Activated CD4-positive, CD25-positive, alpha-beta regulatory T cell treated with anti-CD3 and anti-CD28 coated beads, Interleukin-2, amount 50 U/mL, for 16 hours (primary cell): ENCODE measurements around the gene TMCO4.
"Not testable (repeated sequence)": the region's sequence is repeated elsewhere in the genome, so short reads cannot be mapped to it uniquely, and the experiment has no call there.

Experiments used
- DNase-seq: peaks from one replicate; pipeline ENCODE4 v3.0.0-alpha.2; 2020; ENCODE audit warnings: low read depth, low spot score

The TMCO4 gene

GRCh38 chr1:19799230-19800075 lies at the start of gene TMCO4:
TSS of gene TMCO4 (minus strand) at chr1:19799916. CDS start at chr1:19780758, 19,158 bp downstream.
- peak; percentile 25 for DNase-seq

- DNase-seq, result not testable (repeated sequence)
These were observed 49.6 kb upstream of the TMCO4 start for GRCh38 chr1:19849307-19849706.

GRCh38 chr1:19847334-19847733 lies 47.6 kb upstream of the TMCO4 start:
- DNase-seq, result not testable (repeated sequence)

DNA sequence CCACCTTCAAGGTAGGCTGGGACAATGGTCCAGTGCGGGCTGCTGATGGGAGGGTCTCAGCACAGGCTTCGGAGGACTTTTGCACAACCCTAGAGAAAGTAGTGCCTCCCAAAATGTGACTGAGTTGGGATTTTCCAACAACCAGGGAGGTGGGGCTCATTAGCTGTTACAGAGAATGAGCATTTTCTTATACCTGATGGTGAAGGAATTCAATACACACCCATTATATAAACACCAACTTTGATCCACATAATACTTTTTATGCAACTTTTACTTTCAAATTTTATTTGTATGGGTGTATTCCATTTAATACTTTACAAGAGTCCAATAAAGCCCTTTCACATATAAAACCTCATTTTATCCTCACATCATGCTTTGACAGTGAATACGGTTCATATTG lies 46.6 kb upstream of the TMCO4 start:
- DNase-seq, result no peak

DNA sequence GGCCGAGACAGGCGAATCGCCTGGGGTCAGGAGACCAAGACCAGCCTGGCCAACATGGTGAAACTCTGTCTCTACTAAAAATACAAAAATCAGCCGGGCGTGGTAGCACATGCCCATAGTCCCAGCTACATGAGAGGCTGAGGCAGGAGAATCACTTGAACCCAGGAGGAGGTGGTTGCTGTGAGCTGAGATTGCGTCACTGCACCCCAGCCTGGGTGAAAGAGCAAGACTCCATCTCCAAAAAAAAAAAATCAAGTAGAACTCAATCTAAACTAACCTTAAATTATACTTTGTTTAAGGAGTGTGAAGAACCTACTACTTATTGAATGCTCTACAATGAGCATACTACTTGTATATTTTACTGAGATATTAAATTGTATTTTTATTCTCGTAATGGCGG lies 45.8 kb upstream of the TMCO4 start:
- DNase-seq, result no peak

DNA sequence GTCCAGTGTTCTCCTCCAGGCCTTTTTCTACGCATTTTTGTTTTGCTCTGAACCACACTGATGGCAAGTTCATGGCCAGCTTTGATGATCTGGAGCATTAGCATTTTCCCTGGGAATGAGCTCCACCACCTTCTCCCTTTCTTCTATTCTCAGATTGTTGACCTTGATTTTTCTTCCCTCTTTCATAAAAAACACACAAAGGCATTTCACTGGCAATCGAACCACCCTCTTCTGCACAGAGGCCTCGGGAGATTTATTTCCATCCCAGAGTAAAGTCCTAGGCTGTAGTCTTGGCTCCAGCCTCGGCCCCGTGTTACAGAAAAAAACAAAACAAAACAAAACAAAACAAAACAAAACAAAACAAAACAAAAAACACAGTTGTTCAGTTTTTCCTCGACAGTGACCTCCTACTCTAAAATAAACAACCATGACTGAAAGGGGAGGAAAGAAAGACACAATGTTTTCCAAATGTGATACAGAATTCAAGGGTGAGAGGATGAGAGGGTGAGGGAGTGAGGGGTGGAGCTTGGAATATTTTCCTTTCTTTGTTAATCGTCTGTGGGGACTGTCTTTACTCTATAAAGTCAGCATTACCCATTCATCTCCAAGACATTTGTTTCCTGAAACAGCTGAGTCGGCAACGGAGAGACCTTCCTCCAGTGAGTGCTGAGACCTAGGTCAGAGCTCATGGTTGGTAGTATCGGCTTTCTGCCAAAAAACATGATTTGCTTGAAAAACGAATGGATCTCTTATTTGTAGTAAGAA lies 45.2 kb upstream of the TMCO4 start:
- DNase-seq, result no peak

- DNase-seq, result no peak
These were observed 40.5 kb upstream of the TMCO4 start for GRCh38 chr1:19840228-19840627.

DNA sequence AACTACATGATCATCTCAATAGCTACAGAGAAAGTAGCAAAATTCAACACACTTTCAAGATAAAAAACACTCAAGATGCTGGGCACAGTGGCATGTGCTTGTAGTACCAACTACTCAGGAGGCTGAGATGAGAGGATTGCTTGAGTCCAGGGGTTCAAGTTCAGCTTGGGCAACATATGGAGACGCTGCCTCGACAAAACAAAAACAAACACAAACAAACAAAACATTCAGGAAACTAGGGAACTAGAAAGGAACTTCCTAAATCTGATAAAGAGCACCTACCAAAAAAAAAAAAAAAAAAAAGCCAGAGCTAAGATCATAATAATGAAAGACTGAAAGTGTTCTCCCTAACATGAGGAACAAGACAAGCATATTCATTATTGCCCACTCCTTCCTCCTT lies 38.1 kb upstream of the TMCO4 start:
- no peak for DNase-seq

- no peak for DNase-seq
These were observed 35.9 kb upstream of the TMCO4 start for GRCh38 chr1:19835578-19835977.

DNA sequence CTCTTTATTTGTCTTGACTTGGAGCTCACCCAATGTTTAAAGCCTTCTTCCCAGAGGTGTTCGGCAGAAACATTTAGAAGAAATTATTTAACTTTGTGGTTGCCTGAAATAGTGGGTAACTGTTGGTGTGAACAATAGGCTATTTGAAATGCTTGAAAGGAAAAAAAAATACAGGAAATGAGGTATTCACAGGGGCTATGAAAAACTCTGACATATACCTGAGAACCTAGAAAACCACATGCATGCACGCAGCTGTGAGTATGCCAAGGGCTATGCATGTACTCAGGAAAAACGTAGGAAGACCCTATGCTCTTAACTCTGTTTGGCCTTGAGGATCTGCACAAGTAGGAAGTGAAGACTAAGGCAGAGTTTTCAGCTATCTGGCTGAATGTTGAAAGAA lies 31.7 kb upstream of the TMCO4 start:
- no peak for DNase-seq

DNA sequence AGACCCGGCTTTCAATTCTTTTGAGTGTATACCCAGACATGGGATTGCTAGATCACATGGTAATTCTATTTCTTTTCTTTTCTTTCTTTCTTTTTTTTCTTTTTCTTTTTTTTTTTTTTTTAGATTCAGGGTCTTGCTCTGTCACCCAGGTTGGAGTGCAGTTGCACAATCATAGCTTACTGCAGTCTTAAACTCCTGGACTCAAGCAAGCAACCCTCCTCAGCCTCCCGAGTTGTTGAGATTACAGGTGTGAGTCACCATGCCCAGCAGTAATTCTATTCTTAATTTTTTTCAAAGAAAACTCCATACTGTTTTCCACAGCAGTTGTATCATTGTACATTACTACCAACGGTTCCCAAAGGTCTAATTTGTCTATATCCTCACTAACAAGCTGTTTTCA lies 28.8 kb upstream of the TMCO4 start:
- DNase-seq, result no peak

DNA sequence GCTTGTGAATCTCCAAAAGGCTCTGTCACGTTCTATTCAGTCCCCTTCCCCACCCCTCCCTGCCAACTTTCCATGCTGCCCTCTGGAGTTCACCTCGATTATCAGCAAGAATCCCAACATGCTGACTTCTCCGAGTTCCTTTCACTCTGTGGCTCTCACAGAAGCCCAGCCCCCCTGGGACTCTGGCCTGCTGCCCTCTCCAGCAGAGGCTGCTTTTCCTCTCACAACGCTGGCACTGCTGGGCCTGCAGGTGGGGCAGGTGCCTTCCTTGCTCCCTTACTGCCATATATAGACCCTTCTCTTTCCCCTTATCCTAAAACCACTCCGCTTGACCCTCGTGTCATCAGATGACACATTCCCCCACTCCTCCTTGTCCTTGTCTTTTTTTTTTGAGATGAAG lies 25.6 kb upstream of the TMCO4 start:
- DNase-seq, result no peak

DNA sequence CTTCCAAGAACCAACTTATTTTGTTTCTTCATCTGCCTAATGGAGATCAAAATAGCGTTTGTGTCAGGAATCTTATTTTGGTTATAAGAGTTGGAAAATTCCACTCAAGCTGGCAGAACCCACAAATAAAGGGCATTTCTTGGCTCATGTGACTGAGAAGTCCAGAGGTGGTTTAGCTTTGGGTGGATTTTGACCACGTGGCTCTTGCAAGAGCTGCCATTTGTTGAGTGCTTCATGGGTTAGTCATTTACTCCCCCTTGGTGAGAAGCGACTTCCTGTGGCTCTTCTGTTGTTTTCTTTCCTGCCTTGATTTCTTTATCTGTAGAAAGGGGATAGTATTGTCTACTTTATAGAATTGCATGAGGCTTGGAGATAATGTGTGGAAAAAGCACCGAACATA lies 24.8 kb upstream of the TMCO4 start:
- DNase-seq, result no peak

GRCh38 chr1:19824036-19824435 lies 24.3 kb upstream of the TMCO4 start:
- no peak for DNase-seq

DNA sequence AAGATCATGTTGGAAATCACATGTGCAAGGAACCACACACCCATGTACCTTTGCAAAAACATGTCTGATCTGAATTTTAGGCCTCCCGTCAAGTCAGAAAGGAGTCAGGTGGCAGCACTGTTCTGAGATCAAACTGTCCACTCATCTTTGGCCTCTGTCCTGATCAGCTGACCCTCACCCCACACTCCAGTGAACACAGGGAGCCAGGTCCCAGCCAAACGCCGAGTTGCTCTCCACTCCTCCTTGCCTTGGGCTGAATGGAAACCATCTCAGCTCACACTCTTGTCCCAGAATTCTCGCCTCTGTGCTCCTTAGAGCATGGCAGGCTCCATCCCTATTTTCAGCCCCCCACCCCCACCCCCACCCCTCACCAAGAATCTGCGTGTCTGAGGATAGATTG lies 20.0 kb upstream of the TMCO4 start:
- no peak for DNase-seq

DNA sequence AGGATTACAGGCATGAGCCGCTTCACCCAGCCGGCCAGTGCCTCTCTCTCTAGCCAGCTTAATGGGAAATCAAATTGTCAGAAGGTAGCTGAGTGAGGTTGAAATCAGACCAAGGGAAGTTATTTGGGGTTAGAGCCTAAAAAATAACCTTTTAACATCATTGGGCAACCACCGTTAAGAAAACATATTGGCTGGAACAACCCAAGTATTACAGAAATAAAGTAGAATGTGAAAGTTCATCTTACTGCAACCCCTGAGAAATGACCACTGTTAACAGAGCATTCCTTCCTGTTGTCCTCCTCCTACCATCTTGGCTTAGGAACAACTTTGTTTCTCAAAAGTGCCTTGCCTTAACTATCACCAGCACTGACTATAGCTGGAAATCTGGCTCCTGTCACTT lies 18.6 kb upstream of the TMCO4 start:
- no peak for DNase-seq

GRCh38 chr1:19817160-19817559 lies 17.4 kb upstream of the TMCO4 start:
- DNase-seq, result no peak

- DNase-seq, result not testable (repeated sequence)
These were observed 17.0 kb upstream of the TMCO4 start for GRCh38 chr1:19816737-19817086.

- no peak for DNase-seq
These were observed 16.4 kb upstream of the TMCO4 start for GRCh38 chr1:19815801-19816736.

- DNase-seq, result no peak
These were observed 15.2 kb upstream of the TMCO4 start, which contains the start of gene RNF186 for GRCh38 chr1:19814681-19815503. TSS of gene RNF186 (minus strand) at chr1:19815283. CDS start at chr1:19815101, 182 bp downstream.

DNA sequence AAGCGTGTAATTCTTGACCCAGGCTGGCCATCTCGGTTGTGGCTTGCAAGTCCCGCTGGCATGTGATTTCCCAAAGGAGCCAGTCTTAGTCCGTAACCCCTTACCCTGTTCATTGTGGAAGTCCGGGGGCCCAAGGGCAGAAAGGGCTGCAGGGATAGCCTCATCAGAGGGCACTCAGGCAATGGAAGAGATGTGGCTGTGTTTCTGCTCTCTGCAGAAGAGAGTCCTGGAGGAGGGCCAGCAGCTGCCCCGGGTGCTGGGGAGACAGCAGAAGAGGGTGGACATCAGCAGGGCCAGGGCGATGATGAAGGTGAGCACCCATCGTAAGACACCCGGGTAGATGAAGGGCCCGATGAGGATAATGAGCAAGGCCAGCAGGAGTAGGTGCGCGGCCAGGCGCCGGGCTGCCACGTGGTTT lies 14.5 kb upstream of the TMCO4 start:
- no peak for DNase-seq
